Activated naive CD4-positive, alpha-beta T cell treated with anti-CD3 and anti-CD28 coated beads, Interleukin-2, amount 50 U/mL, for 24 hours (primary cell): ENCODE results near the gene GLB1L.

ENCODE experiments used
- H3K27ac Mint-ChIP-seq: one replicate; pipeline ENCODE4 v1.8.0; 2021; ENCODE audit warnings: mild to moderate bottlenecking, mixed read lengths
- H3K27me3 Mint-ChIP-seq: one replicate; pipeline ENCODE4 v1.8.0; 2021; ENCODE audit warnings: mixed read lengths
- H3K36me3 Mint-ChIP-seq: one replicate; pipeline ENCODE4 v1.8.0; 2021; ENCODE audit warnings: mixed read lengths
- H3K4me1 Mint-ChIP-seq: one replicate; pipeline ENCODE4 v1.8.0; 2021; ENCODE audit warnings: mixed read lengths
- H3K4me3 Mint-ChIP-seq: one replicate; pipeline ENCODE4 v1.8.0; 2021; ENCODE audit warnings: mild to moderate bottlenecking, mixed read lengths
- H3K9me3 Mint-ChIP-seq: one replicate; pipeline ENCODE4 v1.8.0; 2021; ENCODE audit warnings: mixed read lengths

GLB1L gene

GRCh38 chr2:219223831-219224610, 21.2 kb downstream of the GLB1L start:
- H3K9me3 Mint-ChIP-seq: no peaks in the 10 kb centered on the region
- no peak overlapping the region for H3K4me3 Mint-ChIP-seq
- no peak overlapping the region for H3K27ac Mint-ChIP-seq
- H3K27me3 Mint-ChIP-seq: no peaks in the 10 kb centered on the region
- H3K4me1 Mint-ChIP-seq: peaks cover 26% of the 10 kb centered on the region
- peaks cover 15% of the 10 kb centered on the region for H3K36me3 Mint-ChIP-seq

- Mint-ChIP-seq H3K9me3 (no peaks in the 10 kb centered on the region), H3K36me3 (peaks cover 15% of the 10 kb centered on the region), H3K27ac (no peak overlapping the region), H3K27me3 (no peaks in the 10 kb centered on the region), H3K4me3 (no peak overlapping the region), H3K4me1 (peaks cover 19% of the 10 kb centered on the region)
These were observed 23.2 kb downstream of the GLB1L start for GRCh38 chr2:219221957-219222518.

- Mint-ChIP-seq H3K9me3 (no peaks in the 10 kb centered on the region), H3K4me1 (peaks cover 17% of the 10 kb centered on the region), H3K4me3 (no peak overlapping the region), H3K27ac (no peak overlapping the region), H3K36me3 (peaks cover 11% of the 10 kb centered on the region), H3K27me3 (no peaks in the 10 kb centered on the region)
These were observed 24.4 kb downstream of the GLB1L start for GRCh38 chr2:219220652-219221402.

DNA sequence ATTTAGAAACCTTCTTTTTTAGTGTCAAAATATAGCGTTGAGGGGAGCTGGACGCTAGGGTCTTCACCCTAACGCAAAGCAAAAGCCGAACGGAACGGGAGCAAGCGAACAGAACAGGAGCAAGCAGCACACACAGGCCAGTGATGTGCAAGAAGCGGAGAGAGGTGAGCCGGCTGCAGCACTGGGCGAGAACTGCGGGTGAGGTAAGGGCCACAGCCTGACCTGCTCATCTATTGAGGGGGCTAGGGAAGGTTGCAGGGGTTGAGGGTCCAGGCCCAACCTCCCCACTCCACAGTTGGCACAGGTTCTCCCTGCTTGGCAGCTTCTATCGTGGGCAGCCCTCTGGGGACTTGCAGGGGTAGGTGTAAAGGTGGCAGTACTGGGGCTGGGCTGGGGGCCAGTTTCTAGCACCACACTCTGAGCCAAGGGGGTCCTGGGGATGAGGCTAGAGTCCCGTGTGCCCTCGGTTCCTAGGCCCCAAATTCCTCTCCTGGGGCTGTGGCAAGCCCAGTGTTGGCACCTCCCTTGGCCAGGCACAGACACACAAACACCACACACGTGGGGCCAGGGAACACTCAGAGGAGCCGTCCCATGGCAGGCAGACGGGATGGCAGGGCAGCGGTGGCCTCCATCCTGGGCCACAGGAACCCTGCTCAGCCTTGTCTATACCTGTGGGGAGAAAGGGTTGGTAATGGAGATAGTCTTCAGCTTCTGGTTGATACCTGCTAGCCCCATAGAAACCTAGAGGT, 25.3 kb downstream of the GLB1L start:
- Mint-ChIP-seq H3K27me3 (no peaks in the 10 kb centered on the region), H3K9me3 (no peaks in the 10 kb centered on the region), H3K4me3 (peak overlapping the region; percentile 79), H3K27ac (no peak overlapping the region), H3K4me1 (peaks cover 17% of the 10 kb centered on the region), H3K36me3 (peaks cover 10% of the 10 kb centered on the region)

- H3K36me3 Mint-ChIP-seq: peaks cover 7% of the 10 kb centered on the region
- H3K27me3 Mint-ChIP-seq: no peaks in the 10 kb centered on the region
- H3K4me3 Mint-ChIP-seq: peak within 1 kb of the TSS; percentile 79
- peak within 1 kb of the TSS; percentile 52 for H3K27ac Mint-ChIP-seq
- peaks cover 17% of the 10 kb centered on the region for H3K4me1 Mint-ChIP-seq
- H3K9me3 Mint-ChIP-seq: no peaks in the 10 kb centered on the region
These were observed 26.2 kb downstream of the GLB1L start, which contains the start of gene ABCB6 for GRCh38 chr2:219218732-219219701. ABCB6 (minus strand) TSS chr2:219218958; CDS start chr2:219218673, 285 bp downstream.

DNA sequence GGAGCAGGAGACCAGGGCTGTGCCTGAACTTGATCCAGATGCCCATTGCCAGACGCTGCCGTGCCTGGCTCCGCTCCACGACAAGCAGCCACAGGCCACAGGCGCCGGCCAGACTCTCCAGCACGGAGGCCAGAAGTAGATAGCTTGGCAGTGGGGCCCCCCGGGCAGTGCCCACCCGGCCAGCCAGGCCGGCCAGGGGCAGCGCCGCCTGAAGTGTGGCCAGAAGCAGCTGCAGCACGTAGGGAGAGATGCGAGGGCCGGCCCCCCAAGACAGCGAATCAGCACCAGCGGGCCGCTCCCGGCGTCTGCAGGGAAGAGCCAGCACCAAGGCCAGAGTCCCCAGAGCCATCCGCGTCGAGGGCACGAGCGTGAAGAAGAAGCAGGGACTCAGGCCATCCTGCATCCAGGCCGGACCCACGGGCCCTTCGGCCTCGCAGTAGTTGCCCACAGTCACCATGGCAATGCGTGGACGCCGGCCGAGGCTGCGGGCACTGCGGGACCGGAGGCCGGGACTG, 27.0 kb downstream of the GLB1L start:
- H3K4me3 Mint-ChIP-seq: peak overlapping the region; percentile 79
- no peaks in the 10 kb centered on the region for H3K27me3 Mint-ChIP-seq
- peaks cover 4% of the 10 kb centered on the region for H3K36me3 Mint-ChIP-seq
- H3K27ac Mint-ChIP-seq: peak overlapping the region; percentile 52
- H3K4me1 Mint-ChIP-seq: peaks cover 17% of the 10 kb centered on the region
- H3K9me3 Mint-ChIP-seq: no peaks in the 10 kb centered on the region

DNA sequence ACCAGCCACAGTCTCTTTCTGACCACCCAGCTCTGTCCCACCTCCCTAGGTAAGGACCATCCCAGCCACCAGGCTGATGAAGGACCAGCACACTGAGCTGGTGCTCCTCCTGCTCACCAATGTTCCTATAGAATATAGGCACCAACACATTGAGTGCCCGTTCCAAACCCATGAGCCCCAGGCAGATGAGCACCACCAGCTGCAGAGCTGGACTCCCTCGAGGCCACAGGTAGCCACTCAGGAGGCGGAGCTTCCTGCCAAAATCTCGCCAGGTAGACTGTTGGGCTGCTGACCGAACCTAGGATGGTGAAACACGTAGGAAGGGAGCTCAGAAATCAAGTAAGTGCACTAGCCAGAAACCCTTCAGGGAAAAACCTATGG, 28.7 kb downstream of the GLB1L start:
- no peak overlapping the region for H3K27ac Mint-ChIP-seq

GRCh38 chr2:219215871-219216534, 29.2 kb downstream of the GLB1L start:
- Mint-ChIP-seq H3K4me1 (peaks cover 23% of the 10 kb centered on the region), H3K4me3 (no peak overlapping the region), H3K27ac (no peak overlapping the region), H3K36me3 (peaks cover 3% of the 10 kb centered on the region), H3K27me3 (no peaks in the 10 kb centered on the region), H3K9me3 (no peaks in the 10 kb centered on the region)

More for the DNA sequence above, 28.7 kb downstream of the GLB1L start:
- H3K27me3 Mint-ChIP-seq: no peaks in the 10 kb centered on the region
- H3K9me3 Mint-ChIP-seq: no peaks in the 10 kb centered on the region
- H3K36me3 Mint-ChIP-seq: peaks cover 6% of the 10 kb centered on the region
- peak overlapping the region; percentile 60 for H3K4me3 Mint-ChIP-seq
- H3K4me1 Mint-ChIP-seq: peaks cover 18% of the 10 kb centered on the region

GRCh38 chr2:219214786-219215185, 30.5 kb downstream of the GLB1L start:
- Mint-ChIP-seq H3K36me3 (peaks cover 3% of the 10 kb centered on the region), H3K27me3 (no peaks in the 10 kb centered on the region), H3K27ac (no peak overlapping the region), H3K9me3 (no peaks in the 10 kb centered on the region), H3K4me3 (no peak overlapping the region), H3K4me1 (peaks cover 29% of the 10 kb centered on the region)

DNA sequence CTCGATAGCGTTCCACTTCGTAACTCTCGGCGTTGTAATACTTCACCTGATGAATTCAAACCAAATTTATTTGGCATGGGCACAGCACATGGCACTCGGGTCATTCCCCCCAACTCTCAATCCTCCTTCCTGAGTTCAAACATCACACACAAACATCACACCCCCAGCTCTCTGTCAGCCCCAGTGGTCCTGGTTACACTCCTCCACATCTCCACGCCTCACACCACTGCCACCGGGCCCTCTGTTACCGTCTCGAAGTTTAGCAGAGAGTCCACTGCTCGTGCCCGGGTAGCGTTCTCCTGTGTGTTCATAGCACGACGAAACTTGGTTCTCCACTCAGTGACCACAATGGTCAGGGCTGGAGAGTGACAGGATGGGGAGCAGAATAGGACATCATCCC, 31.1 kb downstream of the GLB1L start:
- H3K9me3 Mint-ChIP-seq: no peaks in the 10 kb centered on the region
- peak overlapping the region; percentile 2 for H3K4me3 Mint-ChIP-seq
- peaks cover 2% of the 10 kb centered on the region for H3K36me3 Mint-ChIP-seq
- H3K27me3 Mint-ChIP-seq: no peaks in the 10 kb centered on the region
- no peak overlapping the region for H3K27ac Mint-ChIP-seq
- peaks cover 33% of the 10 kb centered on the region for H3K4me1 Mint-ChIP-seq

DNA sequence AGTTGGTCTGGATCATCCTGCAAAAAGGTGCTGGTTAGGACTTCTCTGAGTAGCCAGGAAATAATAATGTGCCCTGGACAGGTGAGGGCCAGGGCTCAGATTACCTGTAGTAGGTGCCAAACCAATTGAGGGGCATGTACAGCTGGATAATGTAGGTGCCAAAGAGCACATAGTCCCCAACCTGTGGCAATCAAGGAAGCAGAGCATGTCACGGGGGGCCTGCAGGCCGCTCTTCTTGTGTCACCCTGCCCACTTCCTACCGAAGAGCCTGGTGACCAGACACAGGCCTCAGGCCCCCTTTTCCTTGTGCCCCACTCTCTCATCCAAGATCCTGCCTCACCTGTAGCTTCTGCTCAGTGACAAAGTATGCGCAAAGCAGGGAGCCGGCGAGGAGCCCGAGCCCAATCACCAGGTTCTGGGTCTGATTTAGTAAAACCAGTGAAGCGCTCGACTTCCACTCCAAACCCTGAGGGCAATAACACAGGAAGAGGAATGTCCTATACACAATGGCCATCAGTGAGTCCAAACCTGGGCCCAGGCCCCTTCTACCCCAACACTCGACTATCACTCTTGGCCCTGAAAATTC, 31.7 kb downstream of the GLB1L start:
- Mint-ChIP-seq H3K27ac (no peak overlapping the region), H3K4me1 (peaks cover 34% of the 10 kb centered on the region), H3K4me3 (no peak overlapping the region)

GRCh38 chr2:219213026-219213415, 32.2 kb downstream of the GLB1L start:
- Mint-ChIP-seq H3K4me3 (no peak overlapping the region), H3K4me1 (peaks cover 38% of the 10 kb centered on the region), H3K9me3 (no peaks in the 10 kb centered on the region), H3K27ac (no peak overlapping the region), H3K27me3 (no peaks in the 10 kb centered on the region), H3K36me3 (peaks cover 5% of the 10 kb centered on the region)

More for the DNA sequence above, 31.7 kb downstream of the GLB1L start:
- H3K27me3 Mint-ChIP-seq: no peaks in the 10 kb centered on the region
- no peaks in the 10 kb centered on the region for H3K9me3 Mint-ChIP-seq
- peaks cover 2% of the 10 kb centered on the region for H3K36me3 Mint-ChIP-seq

DNA sequence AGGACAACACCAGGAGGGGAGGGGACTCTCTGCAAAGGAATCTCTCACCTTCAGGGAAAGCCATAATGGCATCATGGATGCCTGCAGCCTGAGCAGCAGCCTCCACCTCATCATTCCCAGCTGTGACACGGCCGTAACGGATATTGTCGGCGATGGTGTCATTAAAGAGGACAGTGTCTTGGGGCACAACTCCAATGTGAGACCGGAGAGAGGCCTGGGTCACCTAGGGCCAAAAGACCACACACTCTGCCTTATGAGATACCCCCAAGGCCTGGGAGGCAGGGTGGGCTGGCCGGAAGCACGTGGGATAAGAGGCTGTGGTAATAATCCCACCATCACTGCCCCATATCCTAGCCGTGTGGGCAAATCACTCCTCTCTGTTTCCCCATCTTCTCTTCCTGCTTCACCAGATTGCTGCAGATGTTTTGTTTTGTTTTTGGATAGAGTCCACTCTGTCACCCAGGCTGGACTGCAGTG, 34.3 kb downstream of the GLB1L start:
- Mint-ChIP-seq H3K4me3 (no peak overlapping the region), H3K27ac (no peak overlapping the region), H3K27me3 (no peaks in the 10 kb centered on the region), H3K9me3 (no peaks in the 10 kb centered on the region), H3K36me3 (peaks cover 5% of the 10 kb centered on the region), H3K4me1 (peaks cover 42% of the 10 kb centered on the region)
